Measurements from ENCODE around the gene UBE2B. TPM values are rescaled to one million over a fixed set of nuclear protein-coding genes. Genes with fewer than 3 reads are reported as not detected.

Gene UBE2B
- total RNA-seq, 1 experiment from 2014 or later, result 91.9 TPM

GRCh38 chr5:134440201-134440755 lies 68.9 kb downstream of the UBE2B start:
- Histone ChIP-seq H3K36me3 (ENCODE audit: control insufficient read depth in 1 of 2, insufficient read depth in 2 of 2, low read length in 2 of 2) (no peaks in the 10 kb centered on the region), H3K9ac (ENCODE audit: low read length) (no peak overlapping the region), H3K4me2 (ENCODE audit: low read length) (no peak overlapping the region), H2AFZ (ENCODE audit: low read depth, low read length, poor library complexity, severe bottlenecking) (no peak overlapping the region), H4K20me1 (ENCODE audit: insufficient read depth) (no peaks in the 10 kb centered on the region), H3K9me2 (ENCODE audit: insufficient read depth) (no peaks in the 10 kb centered on the region), H3K27ac (ENCODE audit: low read depth, low read length) (no peak overlapping the region), H3K79me2 (ENCODE audit: insufficient read depth, low read length) (no peaks in the 10 kb centered on the region), H3K4me3 (replicated peaks in 1 of 2; ENCODE audit: low read depth in 1 of 2, low read length in 2 of 2) (no peak overlapping the region), H3K9me3 (ENCODE audit: control insufficient read depth in 1 of 2, insufficient read depth in 1 of 2, low read depth in 1 of 2, low read length in 2 of 2) (no peaks in the 10 kb centered on the region), H3K4me1 (ENCODE audit: control insufficient read depth in 1 of 2, insufficient read depth in 2 of 2, low read length in 2 of 2) (peaks cover 5 to 22% of the 10 kb centered on the region in 2 experiments; a peak in 3 of 4 replicates), H3K27me3 (ENCODE audit: insufficient read depth, low read length) (no peaks in the 10 kb centered on the region)
- DNase-seq (ENCODE audit: low read depth, low spot score), result no peak
- TF ChIP-seq CTCF (IDR thresholded peaks at IDR 0.05 in 2 of 3, conservative IDR thresholded peaks at IDR 0.05 in 1 of 3; ENCODE audit: borderline replicate concordance in 1 of 3, insufficient read depth in 1 of 3, low read depth in 2 of 3, low read length in 2 of 3) (no peak), SP1 (IDR thresholded peaks at IDR 0.05; ENCODE audit: low read depth) (no peak), FOSL1 (IDR thresholded peaks at IDR 0.05; ENCODE audit: low read depth) (no peak), CEBPB (IDR thresholded peaks at IDR 0.05; ENCODE audit: low read depth) (no peak), ZBTB33 (IDR thresholded peaks at IDR 0.05; ENCODE audit: extremely low read depth, insufficient replicate concordance, low read length) (no peak), ATF3 (IDR thresholded peaks at IDR 0.05) (no peak), POLR2AphosphoS5 (IDR thresholded peaks at IDR 0.05; ENCODE audit: low read depth, low read length) (no peak), ZFX (IDR thresholded peaks at IDR 0.05) (no peak), ZNF274 (IDR thresholded peaks at IDR 0.05; ENCODE audit: low read depth, low read length) (no peak), EGR1 (IDR thresholded peaks at IDR 0.05; ENCODE audit: low read depth) (no peak), TCF7L2 (IDR thresholded peaks at IDR 0.05; ENCODE audit: borderline replicate concordance, extremely low read depth, insufficient read depth, insufficient read length) (no peak), RAD21 (IDR thresholded peaks at IDR 0.05; ENCODE audit: low read depth) (no peak)
- POLR2A ChIA-PET, result no interaction called here
- no peak for ATAC-seq
- intact Hi-C loops (cut with micrococcal nuclease), result no loop called here
- no TSS peak for BruUV-seq (replicated peaks)
- CTCF ChIA-PET, result no interaction called here
- RAD21 ChIA-PET (ENCODE audit: low non-redundant PET in 1 of 2, low total read pairs in 2 of 2, uncharacterized antibody in 2 of 2, unreplicated experiment in 2 of 2), result no interaction called here

Other genes with a start within 250 kb of the UBE2B start
- 245 TPM for gene SKP1, start 194.6 kb upstream of the UBE2B start, total RNA-seq (2021; ENCODE audit: unreplicated experiment)
- gene PPP2CA, start 145.5 kb upstream of the UBE2B start, total RNA-seq (2021; ENCODE audit: unreplicated experiment), result 167 TPM
- gene CDKL3, start 4.4 kb upstream of the UBE2B start, total RNA-seq (2021; ENCODE audit: unreplicated experiment), result 3.4 TPM
- gene CDKN2AIPNL, start 40.3 kb downstream of the UBE2B start, total RNA-seq (2021; ENCODE audit: unreplicated experiment), result 63.0 TPM
- gene JADE2, start 154.1 kb downstream of the UBE2B start, total RNA-seq (2021; ENCODE audit: unreplicated experiment), result 39.9 TPM